OCI-LY7 (cell line): ENCODE results near the gene AFMID. TPM values are rescaled to one million over a fixed set of nuclear protein-coding genes. Genes with fewer than 3 reads are reported as not detected.
"Not testable (repeated sequence)": the region's sequence is repeated elsewhere in the genome, so short reads cannot be mapped to it uniquely, and the experiment has no call there.

Experiments used
- BruUV-seq: library from RNA; stranded (reverse); fragments of 400-500 nt; replicated peaks from 2 replicates; lab custom pipeline; 2021; lab: Mats Ljungman, UMichigan
- CTCF ChIA-PET: fragments of 300-600 bp; sonication (Branson Sonifier 250); formaldehyde crosslinking; loops from one replicate; lab custom pipeline; 2022; ENCODE audit warnings: antibody characterized with exemption; ENCODE audit not compliant: unreplicated experiment; lab: Charles Lee
- POLR2A ChIA-PET: fragments of 300-600 bp; sonication (Branson Sonifier 250); formaldehyde crosslinking; loops from one replicate; lab custom pipeline; 2022; ENCODE audit warnings: antibody characterized with exemption; lab: Charles Lee
- DNase-seq: peaks from one replicate; pipeline ENCODE4 v3.0.0-alpha.2; 2015; ENCODE audit warnings: low spot score
- H2AFZ ChIP-seq: fragments of 200-600 bp; sonication (generic), shearing (Covaris generic); 2 replicates; pipeline ENCODE4 v1.6.1; 2014; ENCODE audit warnings: mild to moderate bottlenecking, antibody characterized with exemption, low read length, moderate library complexity
- H3K27ac ChIP-seq: fragments of 200-600 bp; sonication (generic); 2 replicates; pipeline ENCODE4 v1.5.1; 2014; ENCODE audit warnings: mixed run types, low read depth, mild to moderate bottlenecking, moderate library complexity, low read length, inconsistent platforms; ENCODE audit not compliant: poor library complexity, severe bottlenecking
- H3K36me3 ChIP-seq: fragments of 200-600 bp; sonication (generic); 2 replicates; pipeline ENCODE4 v1.6.1; 2014; ENCODE audit warnings: mild to moderate bottlenecking, antibody characterized with exemption, low read length, moderate library complexity, mixed read lengths; ENCODE audit not compliant: insufficient read depth
- H3K4me1 ChIP-seq: fragments of 200-600 bp; sonication (generic); 2 replicates; pipeline ENCODE4 v1.5.1; 2014; ENCODE audit warnings: mild to moderate bottlenecking, low read length; ENCODE audit not compliant: insufficient read depth, poor library complexity, severe bottlenecking
- H3K4me2 ChIP-seq: fragments of 200-600 bp; sonication (generic); 2 replicates; pipeline ENCODE4 v1.6.1; 2014; ENCODE audit warnings: mild to moderate bottlenecking, low read length
- H3K4me3 ChIP-seq: fragments of 200-600 bp; sonication (generic); 2 replicates; pipeline ENCODE4 v1.5.1; 2014; ENCODE audit warnings: mild to moderate bottlenecking, low read depth, low read length; ENCODE audit not compliant: poor library complexity, severe bottlenecking
- H3K79me2 ChIP-seq: fragments of 200-600 bp; sonication (generic); 2 replicates; pipeline ENCODE4 v1.6.1; 2016; ENCODE audit warnings: low read depth, mild to moderate bottlenecking, low read length, moderate library complexity, mixed read lengths; ENCODE audit not compliant: insufficient read depth
- H3K9me2 ChIP-seq: fragments of 200-600 bp; sonication (generic); 2 replicates; pipeline ENCODE4 v1.6.1; 2016; ENCODE audit warnings: mild to moderate bottlenecking, low read length, mixed read lengths; ENCODE audit not compliant: insufficient read depth
- H3K9me3 ChIP-seq: fragments of 200-600 bp; sonication (generic); 2 replicates; pipeline ENCODE4 v1.6.1; 2014; ENCODE audit warnings: mild to moderate bottlenecking, mixed run types, low read length, mixed read lengths
- H4K20me1 ChIP-seq: fragments of 200-600 bp; sonication (generic); 2 replicates; pipeline ENCODE4 v1.6.1; 2014; ENCODE audit warnings: mild to moderate bottlenecking, antibody characterized with exemption, low read length, moderate library complexity, mixed read lengths; ENCODE audit not compliant: insufficient read depth
- EZH2phosphoT487 ChIP-seq: fragments of 200-600 bp; sonication (generic); IDR thresholded peaks from 2 replicates; pipeline ENCODE4 v1.6.1; 2018; ENCODE audit warnings: low read depth, borderline replicate concordance, mild to moderate bottlenecking, mixed run types, antibody characterized with exemption, low read length, moderate library complexity, mixed read lengths
- intact Hi-C: fragments of 100-400 bp; cut with micrococcal nuclease; formaldehyde crosslinking; loops from one replicate; pipeline ENCODE4 v1.10.0; 2022; ENCODE audit not compliant: unreplicated experiment
- total RNA-seq, 2 experiments: library from RNA; depleted of rRNA in 1 of 2; stranded (reverse); fragments of >200 nt in 1 of 2; shearing (Covaris generic) in 1 of 2; gene quantifications; 2 replicates each; pipeline ENCODE4 v1.2.3, GENCODE V29; 2014 to 2022
- TF ChIP-seq, protein P1 (sequence below): fragments of 200-600 bp; sonication (generic); conservative IDR thresholded peaks from 2 replicates; pipeline ENCODE4 v1.5.1; 2014; ENCODE audit warnings: mild to moderate bottlenecking, antibody characterized with exemption, low read length, moderate library complexity, mixed read lengths

AFMID gene
- total RNA-seq, 2 experiments from 2014 or later, result 89.1 to 101 TPM

DNA sequence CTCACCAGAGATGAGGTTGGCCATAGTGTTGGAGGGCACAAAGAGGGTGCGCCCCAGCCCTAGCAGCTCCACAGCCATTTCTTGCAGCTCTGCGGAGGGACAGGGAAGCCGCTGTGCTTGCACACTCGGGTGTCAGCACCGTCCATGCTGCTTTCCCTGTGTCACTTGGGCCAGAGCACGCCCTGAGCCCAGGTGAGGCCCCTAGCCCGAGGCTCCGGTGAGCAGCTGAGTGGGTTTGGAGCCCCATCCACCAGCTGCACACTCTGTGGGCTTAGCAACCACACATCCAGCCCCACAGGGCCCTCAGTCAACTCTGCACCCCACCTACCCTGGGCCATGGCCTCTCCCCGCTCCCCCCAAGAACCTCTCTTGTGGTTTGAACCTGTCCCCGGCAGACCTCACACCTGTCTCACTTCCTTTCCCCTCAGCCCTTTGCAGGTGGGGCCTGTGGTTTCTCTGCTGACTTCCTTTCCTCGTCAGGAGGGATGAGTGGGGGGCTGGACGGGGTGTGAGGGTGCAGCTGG is 65.0 kb downstream of the AFMID start:
- Histone ChIP-seq H3K36me3 (no peaks in the 10 kb centered on the region), H3K27ac (peak overlapping the region; percentile 61), H3K79me2 (no peaks in the 10 kb centered on the region), H3K4me1 (peaks cover 40% of the 10 kb centered on the region), H3K4me2 (peak overlapping the region; percentile 66), H3K9me2 (no peaks in the 10 kb centered on the region), H4K20me1 (no peaks in the 10 kb centered on the region), H3K4me3 (peak overlapping the region; percentile 30), H3K9me3 (no peaks in the 10 kb centered on the region), H2AFZ (no peak overlapping the region)
- peak; percentile 94 for DNase-seq
- intact Hi-C loops, result loop anchor here (1.0 to 5.0 kb wide), 5 partner anchors 10 to 120 kb away; partner anchors contain the start of genes AFMID, TK1 and TMC8
- POLR2A ChIA-PET, result no interaction called here
- CTCF ChIA-PET, result interaction anchor here (1.0 to 1.1 kb wide), 2 partner anchors 14 to 37 kb away, joined by 3 read pairs; no protein-coding TSS in a partner anchor
- no TSS peak for BruUV-seq
- TF ChIP-seq EZH2phosphoT487, result no peak
- TF ChIP-seq, protein P1, sequence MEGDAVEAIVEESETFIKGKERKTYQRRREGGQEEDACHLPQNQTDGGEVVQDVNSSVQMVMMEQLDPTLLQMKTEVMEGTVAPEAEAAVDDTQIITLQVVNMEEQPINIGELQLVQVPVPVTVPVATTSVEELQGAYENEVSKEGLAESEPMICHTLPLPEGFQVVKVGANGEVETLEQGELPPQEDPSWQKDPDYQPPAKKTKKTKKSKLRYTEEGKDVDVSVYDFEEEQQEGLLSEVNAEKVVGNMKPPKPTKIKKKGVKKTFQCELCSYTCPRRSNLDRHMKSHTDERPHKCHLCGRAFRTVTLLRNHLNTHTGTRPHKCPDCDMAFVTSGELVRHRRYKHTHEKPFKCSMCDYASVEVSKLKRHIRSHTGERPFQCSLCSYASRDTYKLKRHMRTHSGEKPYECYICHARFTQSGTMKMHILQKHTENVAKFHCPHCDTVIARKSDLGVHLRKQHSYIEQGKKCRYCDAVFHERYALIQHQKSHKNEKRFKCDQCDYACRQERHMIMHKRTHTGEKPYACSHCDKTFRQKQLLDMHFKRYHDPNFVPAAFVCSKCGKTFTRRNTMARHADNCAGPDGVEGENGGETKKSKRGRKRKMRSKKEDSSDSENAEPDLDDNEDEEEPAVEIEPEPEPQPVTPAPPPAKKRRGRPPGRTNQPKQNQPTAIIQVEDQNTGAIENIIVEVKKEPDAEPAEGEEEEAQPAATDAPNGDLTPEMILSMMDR, result no peak

DNA sequence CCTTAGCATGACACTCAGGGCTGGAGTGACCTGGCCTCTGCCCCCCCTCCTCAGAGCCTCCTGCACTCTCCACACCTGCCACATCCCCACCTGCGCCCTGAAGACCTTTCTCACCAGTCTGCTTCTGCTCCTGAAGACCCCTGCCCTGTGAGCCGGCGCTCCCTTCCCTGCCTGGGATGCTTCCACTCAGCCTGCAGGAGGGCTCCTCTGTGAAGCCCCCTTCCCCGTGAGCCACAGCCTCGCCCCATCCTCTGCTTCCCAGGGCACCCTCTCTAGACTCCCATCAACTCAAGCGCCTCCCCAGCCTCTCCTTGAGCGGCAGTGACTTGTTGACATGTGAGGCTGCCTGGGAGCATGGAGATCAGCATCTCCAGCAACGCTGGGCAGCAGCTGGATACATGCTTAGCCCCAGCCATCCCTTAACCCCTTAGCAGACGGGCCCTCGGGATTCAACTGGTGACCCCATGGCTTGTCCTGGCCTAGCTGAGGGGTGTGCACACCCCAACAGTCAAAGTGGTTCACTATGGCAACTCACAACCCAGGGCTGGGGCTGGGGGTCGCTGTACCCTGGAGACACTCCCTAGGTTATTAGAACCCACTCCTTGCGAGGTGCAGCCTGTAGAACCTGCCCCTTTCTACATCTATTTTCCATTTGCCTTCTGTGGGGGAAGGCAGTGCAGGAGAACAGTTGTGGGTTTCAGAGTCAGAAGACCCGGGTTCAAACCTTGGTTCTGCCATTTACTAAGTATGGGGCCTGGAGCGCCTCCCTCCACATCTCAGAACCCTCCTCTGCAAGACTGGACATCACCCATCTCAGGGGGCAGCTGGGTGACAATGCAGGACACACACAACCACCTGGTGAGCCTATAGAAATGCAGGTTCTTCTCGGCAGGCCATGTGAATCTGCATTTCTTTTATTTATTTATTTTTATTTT is 65.8 kb downstream of the AFMID start:
- Histone ChIP-seq H3K4me1 (peaks cover 48% of the 10 kb centered on the region), H3K4me2 (peak overlapping the region; percentile 66), H3K79me2 (no peaks in the 10 kb centered on the region), H3K27ac (peak overlapping the region; percentile 61), H3K9me3 (no peaks in the 10 kb centered on the region), H4K20me1 (no peaks in the 10 kb centered on the region), H3K36me3 (no peaks in the 10 kb centered on the region), H3K9me2 (no peaks in the 10 kb centered on the region), H3K4me3 (peak overlapping the region; percentile 30), H2AFZ (no peak overlapping the region)
- no TSS peak for BruUV-seq
- CTCF ChIA-PET, result no interaction called here
- peak; percentile 65 for DNase-seq
- TF ChIP-seq EZH2phosphoT487, result no peak
- TF ChIP-seq, protein P1, result peak; percentile 28; the same call in 1 of the 2 replicates
- intact Hi-C loops, result loop anchor here (1.0 to 5.0 kb wide), 5 partner anchors 11 to 121 kb away; partner anchors contain the start of genes AFMID, TK1 and TMC8
- POLR2A ChIA-PET, result no interaction called here

DNA sequence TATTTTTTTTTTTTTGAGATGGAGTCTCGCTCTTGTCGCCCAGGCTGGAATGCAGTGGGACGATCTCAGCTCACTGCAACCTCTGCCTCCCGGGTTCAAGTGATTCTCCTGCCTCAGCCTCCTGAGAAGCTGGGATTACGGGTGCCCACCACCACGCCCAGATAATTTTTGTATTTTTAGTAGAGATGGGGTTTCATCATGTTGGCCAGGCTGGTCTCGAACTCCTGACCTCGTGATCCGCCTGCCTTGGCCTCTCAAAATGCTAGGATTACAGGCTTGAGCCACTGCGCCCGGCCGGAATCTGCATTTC is 66.4 kb downstream of the AFMID start:
- H3K9me2 ChIP-seq, H3K36me3 ChIP-seq, H3K79me2 ChIP-seq, BruUV-seq, CTCF ChIA-PET, H3K9me3 ChIP-seq, POLR2A ChIA-PET, H4K20me1 ChIP-seq, H2AFZ ChIP-seq, DNase-seq: not testable (repeated sequence)
- H3K4me2 ChIP-seq, result peak overlapping the region; percentile 63
- H3K4me3 ChIP-seq, result peak overlapping the region; percentile 67
- peak overlapping the region; percentile 19 for H3K27ac ChIP-seq
- H3K4me1 ChIP-seq, result peaks cover 55% of the 10 kb centered on the region
- intact Hi-C loops, result loop anchor here (5.0 kb wide), 2 partner anchors 89 to 121 kb away; partner anchors contain the start of gene TMC8
